Measurements from ENCODE around the gene DNAI2. TPM values are rescaled to one million over a fixed set of nuclear protein-coding genes. Genes with fewer than 3 reads are reported as not detected.

Gene DNAI2
- total and polyA plus RNA-seq, 9 of the 15 experiments (the other 6 are each of a cell fraction or from before 2014, with no cell fraction given): not detected

DNA sequence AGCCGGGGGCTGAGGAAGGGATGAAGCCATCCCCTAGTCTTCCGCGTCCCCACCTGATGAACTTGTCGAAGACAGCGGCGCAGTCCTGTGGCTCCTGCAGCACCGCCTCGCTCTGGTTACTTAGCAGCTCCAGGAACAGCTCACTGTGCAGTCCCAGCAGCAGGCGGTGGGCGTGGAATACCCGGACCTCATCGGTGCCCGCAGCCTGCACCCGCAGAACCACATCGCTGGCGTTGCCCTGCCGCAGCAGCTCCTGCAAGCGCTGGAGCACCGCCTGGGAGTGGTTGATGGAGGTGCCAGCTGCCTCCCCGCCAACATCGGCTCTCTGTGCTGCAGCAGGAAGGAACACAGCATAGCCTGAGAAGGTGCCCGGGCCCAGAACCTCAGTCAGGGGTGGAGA is 85.9 kb downstream of the DNAI2 start:
- DNase-seq (ENCODE audit: extremely low read depth in 1 of 4, low spot score in 3 of 4): no peak
- in situ Hi-C loops (cut with MboI): no loop called here
- H3K79me2 ChIP-seq (ENCODE audit: control insufficient read depth, insufficient read depth, low read length): no peaks in the 10 kb centered on the region
- WGBS (ENCODE audit: insufficient coverage, low coverage, missing lambda C conversion rate): 8% methylated on average over 22 of the region's 22 CpGs
- H3K9me1 ChIP-seq (ENCODE audit: control insufficient read depth, insufficient read depth, low read length): no peaks in the 10 kb centered on the region
- ChIA-PET POLR2A (interaction anchor here (0.5 kb wide), 1 partner anchor 30 kb away, joined by 3 read pairs; no protein-coding TSS in a partner anchor), CTCF (ENCODE audit: low intra/inter-chr PET ratio) (interaction anchor here (1.0 kb wide), 1 partner anchor 157 kb away, joined by 3 read pairs; the partner anchor contains the start of gene RPL38)
- no peak overlapping the region for H3K4me2 ChIP-seq (ENCODE audit: insufficient read depth, low read length)
- TF ChIP-seq, protein P1, sequence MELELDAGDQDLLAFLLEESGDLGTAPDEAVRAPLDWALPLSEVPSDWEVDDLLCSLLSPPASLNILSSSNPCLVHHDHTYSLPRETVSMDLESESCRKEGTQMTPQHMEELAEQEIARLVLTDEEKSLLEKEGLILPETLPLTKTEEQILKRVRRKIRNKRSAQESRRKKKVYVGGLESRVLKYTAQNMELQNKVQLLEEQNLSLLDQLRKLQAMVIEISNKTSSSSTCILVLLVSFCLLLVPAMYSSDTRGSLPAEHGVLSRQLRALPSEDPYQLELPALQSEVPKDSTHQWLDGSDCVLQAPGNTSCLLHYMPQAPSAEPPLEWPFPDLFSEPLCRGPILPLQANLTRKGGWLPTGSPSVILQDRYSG (tag; conservative IDR thresholded peaks at IDR 0.05; ENCODE audit: low read depth): no peak
- TF ChIP-seq TEAD1 (CRISPR knock-in tag; IDR thresholded peaks at IDR 0.05) (no peak), RBM34 (IDR thresholded peaks at IDR 0.05; ENCODE audit: borderline replicate concordance, insufficient read depth, low read length) (no peak), ZNF707 (CRISPR knock-in tag; conservative IDR thresholded peaks at IDR 0.05) (no peak), BRD4 (IDR thresholded peaks at IDR 0.05) (no peak), BRCA1 (IDR thresholded peaks at IDR 0.05) (no peak), BRCA1 (CRISPR knock-in tag; IDR thresholded peaks at IDR 0.05) (no peak), GTF2A2 (tag; IDR thresholded peaks at IDR 0.05) (no peak), HIVEP1 (CRISPR knock-in tag; IDR thresholded peaks at IDR 0.05) (no peak), DPF2 (IDR thresholded peaks at IDR 0.05) (no peak), CBX1 (IDR thresholded peaks at IDR 0.05; ENCODE audit: low read depth) (no peak), JUN (IDR thresholded peaks at IDR 0.05; ENCODE audit: borderline replicate concordance, low read depth, low read length) (no peak), JUN (CRISPR knock-in tag; IDR thresholded peaks at IDR 0.05; ENCODE audit: borderline replicate concordance) (no peak), BCOR (IDR thresholded peaks at IDR 0.05) (no peak)
- TF ChIP-seq, protein P2, sequence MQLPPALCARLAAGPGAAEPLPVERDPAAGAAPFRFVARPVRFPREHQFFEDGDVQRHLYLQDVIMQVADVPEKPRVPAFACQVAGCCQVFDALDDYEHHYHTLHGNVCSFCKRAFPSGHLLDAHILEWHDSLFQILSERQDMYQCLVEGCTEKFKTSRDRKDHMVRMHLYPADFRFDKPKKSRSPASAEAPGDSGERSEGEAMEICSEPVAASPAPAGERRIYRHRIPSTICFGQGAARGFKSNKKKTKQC (CRISPR knock-in tag; IDR thresholded peaks at IDR 0.05): no peak
- TF ChIP-seq, protein P3, sequence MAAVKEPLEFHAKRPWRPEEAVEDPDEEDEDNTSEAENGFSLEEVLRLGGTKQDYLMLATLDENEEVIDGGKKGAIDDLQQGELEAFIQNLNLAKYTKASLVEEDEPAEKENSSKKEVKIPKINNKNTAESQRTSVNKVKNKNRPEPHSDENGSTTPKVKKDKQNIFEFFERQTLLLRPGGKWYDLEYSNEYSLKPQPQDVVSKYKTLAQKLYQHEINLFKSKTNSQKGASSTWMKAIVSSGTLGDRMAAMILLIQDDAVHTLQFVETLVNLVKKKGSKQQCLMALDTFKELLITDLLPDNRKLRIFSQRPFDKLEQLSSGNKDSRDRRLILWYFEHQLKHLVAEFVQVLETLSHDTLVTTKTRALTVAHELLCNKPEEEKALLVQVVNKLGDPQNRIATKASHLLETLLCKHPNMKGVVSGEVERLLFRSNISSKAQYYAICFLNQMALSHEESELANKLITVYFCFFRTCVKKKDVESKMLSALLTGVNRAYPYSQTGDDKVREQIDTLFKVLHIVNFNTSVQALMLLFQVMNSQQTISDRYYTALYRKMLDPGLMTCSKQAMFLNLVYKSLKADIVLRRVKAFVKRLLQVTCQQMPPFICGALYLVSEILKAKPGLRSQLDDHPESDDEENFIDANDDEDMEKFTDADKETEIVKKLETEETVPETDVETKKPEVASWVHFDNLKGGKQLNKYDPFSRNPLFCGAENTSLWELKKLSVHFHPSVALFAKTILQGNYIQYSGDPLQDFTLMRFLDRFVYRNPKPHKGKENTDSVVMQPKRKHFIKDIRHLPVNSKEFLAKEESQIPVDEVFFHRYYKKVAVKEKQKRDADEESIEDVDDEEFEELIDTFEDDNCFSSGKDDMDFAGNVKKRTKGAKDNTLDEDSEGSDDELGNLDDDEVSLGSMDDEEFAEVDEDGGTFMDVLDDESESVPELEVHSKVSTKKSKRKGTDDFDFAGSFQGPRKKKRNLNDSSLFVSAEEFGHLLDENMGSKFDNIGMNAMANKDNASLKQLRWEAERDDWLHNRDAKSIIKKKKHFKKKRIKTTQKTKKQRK (IDR thresholded peaks at IDR 0.05; ENCODE audit: borderline replicate concordance, low read depth, low read length): no peak
- peaks cover 10% of the 10 kb centered on the region; the same call in 1 of the 2 replicates for H4K20me1 ChIP-seq (replicated peaks; ENCODE audit: control insufficient read depth, insufficient read depth, low read length)
- H3K9me3 ChIP-seq (replicated peaks; ENCODE audit: control insufficient read depth, insufficient read depth, low read depth, low read length): no peaks in the 10 kb centered on the region
- H2AFZ ChIP-seq (ENCODE audit: low read depth, low read length): no peak overlapping the region
- no peak overlapping the region for H3K4me3 ChIP-seq
- no peak for ATAC-seq
- H3K9ac ChIP-seq (ENCODE audit: insufficient read depth in 1 of 2, low read depth in 2 of 2, low read length in 2 of 2): no peak overlapping the region
- FAIRE-seq: no peak
- peaks cover 13 to 68% of the 10 kb centered on the region in 2 experiments; a peak in 3 of 5 replicates for H3K27me3 ChIP-seq (ENCODE audit: control insufficient read depth in 2 of 2, insufficient read depth in 2 of 2, low read length in 2 of 2)
- intact Hi-C loops (cut with micrococcal nuclease): loop anchor here (5.0 kb wide), 1 partner anchor 148 kb away; the partner anchor contains the start of gene TTYH2
- BruUV-seq (replicated peaks): no TSS peak
- H3K36me3 ChIP-seq (ENCODE audit: control insufficient read depth, insufficient read depth, low read length): no peaks in the 10 kb centered on the region
- peaks cover 0 to 33% of the 10 kb centered on the region in 2 experiments; a peak in 2 of 5 replicates for H3K4me1 ChIP-seq (replicated peaks in 1 of 2; ENCODE audit: control insufficient read depth in 2 of 2, insufficient read depth in 2 of 2, low read length in 2 of 2)
- no peak overlapping the region for H3K27ac ChIP-seq (ENCODE audit: extremely low read depth, low read depth, low read length)

Measured in K562 (cell line).